Neural cell (in vitro differentiated cells): Measurements from ENCODE around the gene SCCPDH.

ENCODE experiments used
- EZH2 ChIP-seq: fragments of 200-600, 300-800 bp; shearing (Covaris generic), sonication (generic); IDR thresholded peaks from 2 replicates; pipeline ENCODE4 v1.6.1; 2014; ENCODE audit warnings: antibody characterized with exemption, low read length, borderline replicate concordance, mild to moderate bottlenecking; ENCODE audit not compliant: insufficient read depth, poor library complexity, severe bottlenecking
- MXI1 ChIP-seq: fragments of 450-650 bp; conservative IDR thresholded peaks from 2 replicates; pipeline ENCODE4 v1.6.1; 2014; ENCODE audit warnings: antibody characterized with exemption, mild to moderate bottlenecking; ENCODE audit not compliant: poor library complexity, severe bottlenecking
- POLR2AphosphoS5 ChIP-seq: IDR thresholded peaks from 2 replicates; pipeline ENCODE4 v1.6.1; 2012
- RAD21 ChIP-seq: fragments of 450-650 bp; conservative IDR thresholded peaks from 2 replicates; pipeline ENCODE4 v1.6.1; 2014; ENCODE audit warnings: antibody characterized with exemption, mild to moderate bottlenecking, moderate library complexity
- TF ChIP-seq, protein P1 (sequence below): fragments of 450-650 bp; IDR thresholded peaks from 2 replicates; pipeline ENCODE4 v1.5.1; 2014; ENCODE audit warnings: antibody characterized with exemption, mild to moderate bottlenecking, moderate library complexity; ENCODE audit not compliant: poor library complexity, severe bottlenecking
- TF ChIP-seq, protein P2 (sequence below): IDR thresholded peaks from 2 replicates; pipeline ENCODE4 v1.6.1; 2012; ENCODE audit warnings: borderline replicate concordance

DNA sequence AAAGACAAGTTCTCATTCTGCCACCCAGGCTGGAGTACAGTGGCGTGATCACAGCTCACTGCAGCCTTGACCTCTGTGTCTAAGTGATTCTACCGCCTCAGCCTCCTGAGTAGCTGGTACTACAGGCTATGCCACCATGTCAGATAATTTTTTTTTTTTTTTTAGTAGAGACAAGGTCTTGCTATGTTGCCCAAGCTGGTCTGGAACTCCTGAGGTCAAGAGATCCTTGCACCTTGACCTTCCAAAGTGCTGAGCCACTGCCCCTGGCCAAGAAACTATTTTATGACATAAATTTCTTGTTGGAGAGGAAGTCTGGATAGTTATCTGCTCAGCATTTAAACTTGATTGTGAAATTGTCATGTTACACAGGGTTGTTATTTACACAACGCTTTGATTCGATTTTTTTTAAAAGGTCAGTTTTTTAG is 2.1 kb downstream of the SCCPDH start:
- TF ChIP-seq RAD21, result no peak
- TF ChIP-seq, protein P1, sequence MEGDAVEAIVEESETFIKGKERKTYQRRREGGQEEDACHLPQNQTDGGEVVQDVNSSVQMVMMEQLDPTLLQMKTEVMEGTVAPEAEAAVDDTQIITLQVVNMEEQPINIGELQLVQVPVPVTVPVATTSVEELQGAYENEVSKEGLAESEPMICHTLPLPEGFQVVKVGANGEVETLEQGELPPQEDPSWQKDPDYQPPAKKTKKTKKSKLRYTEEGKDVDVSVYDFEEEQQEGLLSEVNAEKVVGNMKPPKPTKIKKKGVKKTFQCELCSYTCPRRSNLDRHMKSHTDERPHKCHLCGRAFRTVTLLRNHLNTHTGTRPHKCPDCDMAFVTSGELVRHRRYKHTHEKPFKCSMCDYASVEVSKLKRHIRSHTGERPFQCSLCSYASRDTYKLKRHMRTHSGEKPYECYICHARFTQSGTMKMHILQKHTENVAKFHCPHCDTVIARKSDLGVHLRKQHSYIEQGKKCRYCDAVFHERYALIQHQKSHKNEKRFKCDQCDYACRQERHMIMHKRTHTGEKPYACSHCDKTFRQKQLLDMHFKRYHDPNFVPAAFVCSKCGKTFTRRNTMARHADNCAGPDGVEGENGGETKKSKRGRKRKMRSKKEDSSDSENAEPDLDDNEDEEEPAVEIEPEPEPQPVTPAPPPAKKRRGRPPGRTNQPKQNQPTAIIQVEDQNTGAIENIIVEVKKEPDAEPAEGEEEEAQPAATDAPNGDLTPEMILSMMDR, result no peak
- TF ChIP-seq, protein P2, sequence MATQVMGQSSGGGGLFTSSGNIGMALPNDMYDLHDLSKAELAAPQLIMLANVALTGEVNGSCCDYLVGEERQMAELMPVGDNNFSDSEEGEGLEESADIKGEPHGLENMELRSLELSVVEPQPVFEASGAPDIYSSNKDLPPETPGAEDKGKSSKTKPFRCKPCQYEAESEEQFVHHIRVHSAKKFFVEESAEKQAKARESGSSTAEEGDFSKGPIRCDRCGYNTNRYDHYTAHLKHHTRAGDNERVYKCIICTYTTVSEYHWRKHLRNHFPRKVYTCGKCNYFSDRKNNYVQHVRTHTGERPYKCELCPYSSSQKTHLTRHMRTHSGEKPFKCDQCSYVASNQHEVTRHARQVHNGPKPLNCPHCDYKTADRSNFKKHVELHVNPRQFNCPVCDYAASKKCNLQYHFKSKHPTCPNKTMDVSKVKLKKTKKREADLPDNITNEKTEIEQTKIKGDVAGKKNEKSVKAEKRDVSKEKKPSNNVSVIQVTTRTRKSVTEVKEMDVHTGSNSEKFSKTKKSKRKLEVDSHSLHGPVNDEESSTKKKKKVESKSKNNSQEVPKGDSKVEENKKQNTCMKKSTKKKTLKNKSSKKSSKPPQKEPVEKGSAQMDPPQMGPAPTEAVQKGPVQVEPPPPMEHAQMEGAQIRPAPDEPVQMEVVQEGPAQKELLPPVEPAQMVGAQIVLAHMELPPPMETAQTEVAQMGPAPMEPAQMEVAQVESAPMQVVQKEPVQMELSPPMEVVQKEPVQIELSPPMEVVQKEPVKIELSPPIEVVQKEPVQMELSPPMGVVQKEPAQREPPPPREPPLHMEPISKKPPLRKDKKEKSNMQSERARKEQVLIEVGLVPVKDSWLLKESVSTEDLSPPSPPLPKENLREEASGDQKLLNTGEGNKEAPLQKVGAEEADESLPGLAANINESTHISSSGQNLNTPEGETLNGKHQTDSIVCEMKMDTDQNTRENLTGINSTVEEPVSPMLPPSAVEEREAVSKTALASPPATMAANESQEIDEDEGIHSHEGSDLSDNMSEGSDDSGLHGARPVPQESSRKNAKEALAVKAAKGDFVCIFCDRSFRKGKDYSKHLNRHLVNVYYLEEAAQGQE, result no peak
- no peak for TF ChIP-seq POLR2AphosphoS5
- no peak for TF ChIP-seq MXI1
- no peak for TF ChIP-seq EZH2
